ENCODE data around the gene VMAC. TPM values are rescaled to one million over a fixed set of nuclear protein-coding genes. Genes with fewer than 3 reads are reported as not detected.

The VMAC gene
- total RNA-seq, 1 experiment from 2014 or later: 4.4 TPM

DNA sequence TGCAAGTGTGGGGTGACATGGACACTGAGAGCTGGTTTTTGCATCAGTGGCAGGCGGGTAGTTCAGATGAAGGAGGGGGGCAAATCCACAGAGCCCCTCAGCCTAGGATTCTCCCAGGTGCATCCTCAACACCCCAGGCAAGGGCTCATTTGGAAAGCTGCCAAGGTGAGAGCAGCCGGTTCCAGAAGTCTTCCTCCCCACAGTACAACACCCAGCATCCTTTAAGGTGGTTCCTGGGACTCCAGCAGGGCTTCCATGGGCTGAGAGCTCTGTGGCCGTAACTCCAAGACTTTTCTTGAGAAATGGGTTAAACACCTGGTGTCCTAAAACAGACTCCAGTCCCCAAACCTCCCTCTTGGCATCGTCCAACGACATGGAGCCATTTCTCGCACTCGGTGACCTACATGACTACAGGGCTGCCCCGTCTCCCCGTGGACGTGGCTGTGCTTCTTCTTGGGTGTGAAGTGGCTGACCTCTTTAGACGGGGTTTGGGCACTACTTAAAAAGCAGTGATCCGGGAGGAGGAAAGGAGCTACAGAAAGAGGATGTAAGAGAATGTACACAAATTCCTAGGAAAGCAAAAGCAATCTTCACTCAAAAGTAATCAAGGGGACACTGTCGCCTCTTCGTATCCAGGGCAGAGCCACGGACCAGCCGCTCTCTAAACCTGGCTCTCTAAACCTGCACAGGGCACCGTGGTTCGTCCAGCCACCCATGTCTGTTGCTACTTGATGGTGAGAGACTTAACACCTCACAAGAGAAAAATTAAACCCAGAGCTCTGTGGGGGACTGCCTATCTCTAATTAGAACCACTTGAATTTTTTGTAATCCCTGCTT lies 47.7 kb downstream of the VMAC start:
- DNase-seq (ENCODE audit: low read depth): no peak

DNA sequence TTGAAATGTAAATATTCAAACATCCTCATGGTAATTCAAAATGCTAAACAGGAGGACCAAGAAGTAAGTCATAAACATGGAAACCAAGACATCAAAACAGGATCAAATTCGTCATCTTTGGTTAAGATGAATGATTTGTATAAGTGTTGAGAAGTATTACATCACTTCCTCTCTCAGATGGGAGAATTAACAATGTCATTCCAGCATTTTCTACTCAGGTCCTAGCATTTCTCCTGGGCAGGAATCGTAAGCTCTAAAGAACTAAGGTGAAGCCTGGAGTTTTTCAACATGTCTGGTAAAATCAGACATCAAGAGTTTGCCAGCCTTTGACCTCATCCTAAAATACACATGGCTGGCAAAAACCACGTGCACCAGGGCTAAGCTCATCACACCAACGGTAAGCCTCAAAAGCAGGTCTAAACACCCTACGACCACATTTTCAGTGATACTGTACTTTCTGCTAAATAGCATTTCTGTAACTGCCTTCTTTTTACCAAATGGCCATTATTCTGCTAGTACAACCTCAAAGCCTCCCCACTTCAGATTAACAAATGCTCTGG lies 48.4 kb downstream of the VMAC start:
- DNase-seq (ENCODE audit: low read depth): peak; percentile 61

DNA sequence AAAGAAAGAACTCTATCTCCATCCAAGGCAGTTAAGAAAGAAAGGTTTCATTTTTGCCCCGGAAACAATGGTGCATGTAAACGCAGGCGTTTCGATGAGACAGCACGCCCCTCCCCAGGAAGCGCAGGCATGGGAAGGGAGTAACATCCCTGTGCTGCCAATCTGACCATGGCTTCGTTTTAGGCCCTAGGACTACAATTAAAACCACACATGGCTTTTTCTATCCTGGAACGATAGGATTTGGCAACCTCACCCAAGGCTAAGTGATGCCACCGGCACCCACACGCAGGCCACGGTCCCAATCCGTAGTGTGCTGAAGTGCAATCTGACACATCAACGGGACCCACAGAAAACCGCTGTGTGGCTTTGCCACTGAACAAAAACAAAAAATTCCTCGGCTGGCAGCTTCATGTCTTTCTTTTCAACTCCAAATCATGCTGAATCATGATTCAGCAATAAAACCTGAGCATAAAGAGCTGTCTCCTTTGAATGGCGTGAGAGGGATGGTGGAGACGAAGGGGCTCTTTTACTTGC lies 49.1 kb downstream of the VMAC start:
- DNase-seq (ENCODE audit: low read depth): peak; percentile 83

DNA sequence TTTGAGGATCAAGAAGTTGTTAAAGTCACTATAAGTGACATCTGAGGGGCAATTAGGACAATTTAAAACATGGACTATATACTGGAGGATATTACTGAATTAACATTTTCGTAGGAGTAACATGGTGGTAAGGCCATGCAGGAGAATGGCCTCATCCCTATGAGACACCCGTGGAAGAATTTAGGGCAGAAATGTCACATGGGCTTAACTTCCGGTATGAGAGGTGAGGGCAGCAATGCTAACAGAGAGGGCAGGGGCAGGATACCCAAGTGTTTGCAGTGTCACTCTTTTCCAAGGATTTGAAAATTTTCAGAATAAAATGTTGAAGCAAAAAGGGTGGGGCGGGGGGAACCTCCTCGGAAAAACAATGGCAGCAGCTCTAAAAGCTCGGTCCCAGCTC lies 49.6 kb downstream of the VMAC start:
- DNase-seq (ENCODE audit: low read depth): peak; percentile 62

DNA sequence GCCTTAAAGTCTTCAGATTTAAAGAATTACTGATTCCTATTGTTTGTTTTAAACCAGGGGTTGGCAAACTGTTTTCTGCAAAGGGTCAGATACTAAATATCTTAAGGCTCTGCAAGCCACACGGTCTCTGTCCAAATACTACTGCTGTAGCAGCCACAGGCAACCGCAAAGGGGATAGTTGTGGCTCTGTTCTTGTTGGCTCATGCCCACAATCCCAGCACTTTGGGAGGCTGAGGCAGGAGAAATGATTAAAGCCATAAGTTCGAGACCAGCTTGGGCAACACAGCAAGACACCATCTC lies 50.9 kb downstream of the VMAC start:
- peak; percentile 66 for DNase-seq (ENCODE audit: low read depth)

DNA sequence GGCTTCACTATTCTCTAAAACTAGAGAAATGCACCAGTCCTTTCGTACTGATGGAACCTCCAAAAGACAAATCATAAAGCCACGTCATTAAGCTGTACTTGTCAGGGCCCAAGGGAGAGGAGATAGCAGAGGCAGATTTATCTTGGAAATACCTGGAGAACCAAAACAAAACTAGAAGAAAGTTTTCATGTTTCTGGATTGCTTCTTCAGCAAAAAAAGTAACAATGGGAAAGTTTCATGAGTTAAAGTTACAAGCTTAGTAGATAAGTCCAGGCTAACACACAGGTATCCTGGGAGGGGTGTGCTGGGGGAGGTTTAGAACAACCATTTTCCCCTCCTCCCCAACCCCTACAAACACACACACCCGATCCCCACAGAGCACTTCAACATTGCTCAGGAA lies 51.7 kb downstream of the VMAC start:
- no peak for DNase-seq (ENCODE audit: low read depth)

DNA sequence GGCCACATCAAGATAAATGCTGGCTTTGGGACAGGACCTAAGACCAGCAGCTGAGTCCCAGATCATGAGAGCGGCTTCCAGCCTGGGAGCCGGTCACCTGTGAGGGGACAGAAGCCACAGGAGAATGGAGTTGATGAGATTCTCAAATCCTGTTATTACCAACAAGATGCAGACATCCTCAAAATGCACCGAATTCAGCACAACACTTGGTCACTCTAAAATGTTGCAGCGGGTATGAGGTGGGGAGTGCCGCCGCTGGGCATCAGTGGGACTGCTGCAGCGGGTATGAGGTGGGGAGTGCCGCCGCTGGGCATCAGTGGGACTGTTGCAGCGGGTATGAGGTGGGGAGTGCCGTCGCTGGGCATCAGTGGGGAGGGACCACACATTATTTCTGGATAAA lies 52.1 kb downstream of the VMAC start:
- no peak for DNase-seq (ENCODE audit: low read depth)

DNA sequence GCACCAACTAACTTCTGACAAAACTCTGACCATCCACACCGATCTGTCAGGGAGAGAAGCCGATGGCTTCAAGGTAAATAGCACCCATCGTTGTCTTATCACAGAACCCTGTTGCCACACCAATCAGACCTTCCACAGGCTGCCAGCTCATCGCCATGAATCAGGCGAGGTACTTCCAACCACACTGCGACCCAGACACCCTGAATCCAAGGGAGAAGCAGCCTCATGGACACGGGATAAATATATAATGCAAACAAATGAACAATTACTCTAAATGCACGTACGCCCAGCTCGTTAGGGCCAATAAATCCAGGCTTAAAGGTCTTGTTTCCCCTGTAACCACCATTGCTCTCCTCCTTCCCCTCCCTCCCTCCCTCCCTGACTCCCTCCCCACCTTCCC lies 52.5 kb downstream of the VMAC start:
- peak; percentile 68 for DNase-seq (ENCODE audit: low read depth)

DNA sequence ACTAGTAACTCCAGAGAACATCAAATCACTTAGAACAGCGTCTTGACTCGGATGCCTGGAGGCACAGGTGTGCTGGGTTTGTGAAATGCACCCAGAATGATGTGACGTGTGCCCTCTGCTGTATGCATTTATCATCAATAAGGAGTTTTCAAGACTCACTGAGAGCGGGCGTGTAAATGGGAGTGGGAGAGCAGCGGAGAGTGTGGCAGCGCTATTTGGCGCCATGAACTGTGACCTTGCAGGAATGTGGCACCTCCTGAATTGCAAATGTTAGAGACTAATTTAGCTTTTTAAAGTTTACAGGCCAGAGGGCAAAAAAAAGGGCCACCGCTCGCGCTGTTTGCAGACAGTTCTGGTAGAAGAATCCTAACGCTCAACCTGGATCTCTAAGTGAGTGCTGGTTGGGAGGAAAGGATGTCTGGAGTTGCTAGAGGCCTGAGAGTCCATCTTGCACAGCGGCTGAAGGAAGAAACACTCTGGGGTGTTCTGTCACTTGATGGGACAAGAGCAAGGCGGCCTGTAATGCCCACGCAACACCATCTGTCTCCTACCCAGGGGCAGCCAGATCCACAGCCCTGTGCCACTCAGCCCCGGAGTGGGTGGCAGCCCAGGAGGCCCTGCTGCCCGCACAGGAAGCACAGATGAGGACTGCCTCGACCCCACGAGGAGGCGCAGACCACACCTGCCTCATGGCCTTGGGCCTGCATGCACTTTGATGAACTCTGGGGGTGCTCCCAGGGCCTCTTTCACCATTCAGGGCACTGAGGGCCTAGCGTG lies 53.6 kb downstream of the VMAC start:
- DNase-seq (ENCODE audit: low read depth): no peak

DNA sequence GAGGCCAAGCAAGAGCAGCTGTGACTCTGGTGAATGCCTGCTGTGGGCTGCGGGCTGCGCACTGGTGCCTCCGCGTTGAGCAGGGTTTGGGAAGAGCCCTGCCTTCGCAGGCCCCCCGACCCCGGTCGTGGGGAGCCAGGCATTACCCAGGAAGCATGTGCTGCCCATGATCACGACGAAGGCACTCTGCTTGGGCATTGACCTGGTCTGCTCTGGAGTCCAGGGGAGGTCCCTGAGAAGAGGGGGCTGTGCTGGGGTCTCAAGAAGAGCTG lies 54.1 kb downstream of the VMAC start:
- no peak for DNase-seq (ENCODE audit: low read depth)

DNA sequence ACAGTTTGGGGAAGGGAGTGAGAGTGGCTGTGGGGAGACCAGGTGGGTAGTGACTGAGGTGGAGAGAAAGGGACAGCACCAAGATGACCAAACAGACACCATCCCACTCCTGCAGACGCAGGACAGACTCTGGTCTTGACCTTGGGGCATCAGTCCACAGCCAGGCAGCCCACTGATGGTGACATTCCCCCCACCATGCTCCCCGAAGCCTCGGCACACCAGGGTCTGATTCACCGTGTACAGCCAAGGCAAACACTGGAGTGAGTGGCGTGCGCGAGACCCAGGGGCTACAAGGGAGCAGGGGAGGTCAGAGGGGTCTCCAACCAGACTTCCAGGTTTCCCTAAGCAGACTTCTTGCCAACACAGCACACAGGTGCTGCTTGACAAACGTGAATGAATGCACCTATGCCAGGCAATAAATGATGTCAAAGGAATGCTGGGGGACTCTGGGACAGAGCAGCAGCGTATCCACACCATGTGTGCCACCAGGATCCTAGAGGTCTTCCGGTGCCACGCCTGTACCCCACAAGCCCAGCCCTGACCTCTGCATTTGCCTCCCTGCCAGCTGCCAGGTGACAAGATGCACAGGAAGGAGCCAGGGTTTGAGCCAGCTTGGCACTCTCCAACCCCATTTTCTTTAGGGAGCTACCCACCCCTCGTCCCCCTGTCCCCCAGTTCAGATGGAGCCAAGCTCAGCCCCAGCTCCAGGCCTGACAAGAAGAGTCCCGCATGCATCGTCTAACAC lies 54.8 kb downstream of the VMAC start:
- no peak for DNase-seq (ENCODE audit: low read depth)

Other genes starting within 250 kb of the VMAC start
- 46.6 and 47.0 TPM in 2 replicates for gene MICOS13, start 224.4 kb upstream of the VMAC start, total RNA-seq (2014; rRNA removed; shearing (Covaris generic))
- 10.7 and 13.7 TPM in 2 replicates for gene HSD11B1L, start 223.8 kb upstream of the VMAC start, total RNA-seq (2014; rRNA removed; shearing (Covaris generic))
- 734 and 1,196 TPM in 2 replicates for gene RPL36, start 214.6 kb upstream of the VMAC start, total RNA-seq (2014; rRNA removed; shearing (Covaris generic))
- 53.1 and 71.2 TPM in 2 replicates for gene LONP1, start 184.7 kb upstream of the VMAC start, total RNA-seq (2014; rRNA removed; shearing (Covaris generic))
- not detected in 2 replicates for gene CATSPERD, start 184.2 kb upstream of the VMAC start, total RNA-seq (2014; rRNA removed; shearing (Covaris generic))
- 0.07 and 0.34 TPM in 2 replicates for gene PRR22, start 120.1 kb upstream of the VMAC start, total RNA-seq (2014; rRNA removed; shearing (Covaris generic))
- 12.7 and 24.7 TPM in 2 replicates for gene DUS3L, start 113.7 kb upstream of the VMAC start, total RNA-seq (2014; rRNA removed; shearing (Covaris generic))
- 0.67 TPM in 1 of 2 replicates, not detected in the other for gene NRTN, start 99.8 kb upstream of the VMAC start, total RNA-seq (2014; rRNA removed; shearing (Covaris generic))
- not detected in 2 replicates for gene FUT6, start 65.2 kb upstream of the VMAC start, total RNA-seq (2014; rRNA removed; shearing (Covaris generic))
- not detected in 2 replicates for gene FUT3, start 53.4 kb upstream of the VMAC start, total RNA-seq (2014; rRNA removed; shearing (Covaris generic))
- not detected in 2 replicates for gene FUT5, start 34.3 kb upstream of the VMAC start, total RNA-seq (2014; rRNA removed; shearing (Covaris generic))
- gene NDUFA11, start 1.1 kb upstream of the VMAC start, total RNA-seq (2014; rRNA removed; shearing (Covaris generic)): 246 and 328 TPM in 2 replicates
- gene CAPS, start 9.4 kb downstream of the VMAC start, total RNA-seq (2014; rRNA removed; shearing (Covaris generic)): 0.96 and 1.3 TPM in 2 replicates
- gene RANBP3, start 73.3 kb downstream of the VMAC start, total RNA-seq (2014; rRNA removed; shearing (Covaris generic)): 115 and 130 TPM in 2 replicates
- 4.8 and 13.4 TPM in 2 replicates for gene RFX2, start 205.6 kb downstream of the VMAC start, total RNA-seq (2014; rRNA removed; shearing (Covaris generic))
- not detected in 2 replicates for gene ACSBG2, start 230.8 kb downstream of the VMAC start, total RNA-seq (2014; rRNA removed; shearing (Covaris generic))